ENCODE data around the gene C5orf24.

DNA sequence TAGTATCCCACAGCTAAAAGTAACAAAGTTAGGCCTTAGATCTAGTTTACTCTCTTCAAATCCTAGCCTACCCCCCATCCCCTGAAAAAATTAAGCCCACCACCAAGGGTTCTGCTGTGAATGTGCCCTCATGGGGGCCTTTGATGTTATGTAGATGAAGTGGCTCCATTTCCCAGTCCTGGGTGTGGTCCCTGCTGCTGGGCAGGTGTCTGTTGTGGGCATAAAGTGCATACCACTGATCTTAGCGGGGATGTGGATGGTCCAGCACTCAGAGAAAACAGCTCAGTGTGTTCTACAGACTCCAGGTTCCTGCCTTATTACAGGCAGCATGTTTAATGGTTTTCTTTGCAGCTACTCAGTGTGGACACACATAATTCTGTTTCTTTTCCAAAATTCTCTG lies 61.0 kb downstream of the C5orf24 start:
- TF ChIP-seq, protein P1, sequence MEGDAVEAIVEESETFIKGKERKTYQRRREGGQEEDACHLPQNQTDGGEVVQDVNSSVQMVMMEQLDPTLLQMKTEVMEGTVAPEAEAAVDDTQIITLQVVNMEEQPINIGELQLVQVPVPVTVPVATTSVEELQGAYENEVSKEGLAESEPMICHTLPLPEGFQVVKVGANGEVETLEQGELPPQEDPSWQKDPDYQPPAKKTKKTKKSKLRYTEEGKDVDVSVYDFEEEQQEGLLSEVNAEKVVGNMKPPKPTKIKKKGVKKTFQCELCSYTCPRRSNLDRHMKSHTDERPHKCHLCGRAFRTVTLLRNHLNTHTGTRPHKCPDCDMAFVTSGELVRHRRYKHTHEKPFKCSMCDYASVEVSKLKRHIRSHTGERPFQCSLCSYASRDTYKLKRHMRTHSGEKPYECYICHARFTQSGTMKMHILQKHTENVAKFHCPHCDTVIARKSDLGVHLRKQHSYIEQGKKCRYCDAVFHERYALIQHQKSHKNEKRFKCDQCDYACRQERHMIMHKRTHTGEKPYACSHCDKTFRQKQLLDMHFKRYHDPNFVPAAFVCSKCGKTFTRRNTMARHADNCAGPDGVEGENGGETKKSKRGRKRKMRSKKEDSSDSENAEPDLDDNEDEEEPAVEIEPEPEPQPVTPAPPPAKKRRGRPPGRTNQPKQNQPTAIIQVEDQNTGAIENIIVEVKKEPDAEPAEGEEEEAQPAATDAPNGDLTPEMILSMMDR (IDR thresholded peaks at IDR 0.05), result no peak
- no peak for TF ChIP-seq POLR2A (IDR thresholded peaks at IDR 0.05)

All from uterus (tissue), 2 donors.